ENCODE data around the gene FGD4.

Gene FGD4

DNA sequence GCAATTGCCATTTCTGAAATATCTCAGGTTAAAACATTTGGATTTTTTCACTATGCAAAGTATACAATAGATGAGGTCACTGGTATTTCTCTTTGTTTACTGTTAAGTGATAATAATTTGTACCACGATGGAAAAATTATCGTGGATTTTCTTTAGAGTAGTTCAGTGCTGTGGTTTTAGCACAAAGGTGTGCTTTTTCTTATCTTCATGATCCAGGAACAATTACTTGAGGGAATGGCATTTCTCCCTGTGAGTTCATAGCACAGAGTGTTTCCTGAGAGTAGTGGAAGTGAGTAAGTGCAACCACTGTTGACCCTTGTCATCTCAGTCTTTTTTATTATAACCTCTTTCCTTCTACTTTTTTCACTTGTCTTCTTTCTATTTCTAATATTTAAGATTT, 86.8 kb downstream of the FGD4 start:
- TF ChIP-seq, protein P1, sequence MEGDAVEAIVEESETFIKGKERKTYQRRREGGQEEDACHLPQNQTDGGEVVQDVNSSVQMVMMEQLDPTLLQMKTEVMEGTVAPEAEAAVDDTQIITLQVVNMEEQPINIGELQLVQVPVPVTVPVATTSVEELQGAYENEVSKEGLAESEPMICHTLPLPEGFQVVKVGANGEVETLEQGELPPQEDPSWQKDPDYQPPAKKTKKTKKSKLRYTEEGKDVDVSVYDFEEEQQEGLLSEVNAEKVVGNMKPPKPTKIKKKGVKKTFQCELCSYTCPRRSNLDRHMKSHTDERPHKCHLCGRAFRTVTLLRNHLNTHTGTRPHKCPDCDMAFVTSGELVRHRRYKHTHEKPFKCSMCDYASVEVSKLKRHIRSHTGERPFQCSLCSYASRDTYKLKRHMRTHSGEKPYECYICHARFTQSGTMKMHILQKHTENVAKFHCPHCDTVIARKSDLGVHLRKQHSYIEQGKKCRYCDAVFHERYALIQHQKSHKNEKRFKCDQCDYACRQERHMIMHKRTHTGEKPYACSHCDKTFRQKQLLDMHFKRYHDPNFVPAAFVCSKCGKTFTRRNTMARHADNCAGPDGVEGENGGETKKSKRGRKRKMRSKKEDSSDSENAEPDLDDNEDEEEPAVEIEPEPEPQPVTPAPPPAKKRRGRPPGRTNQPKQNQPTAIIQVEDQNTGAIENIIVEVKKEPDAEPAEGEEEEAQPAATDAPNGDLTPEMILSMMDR (IDR thresholded peaks at IDR 0.05; ENCODE audit: low read depth, low read length), result no peak
- H3K4me3 ChIP-seq (ENCODE audit: low read depth, low read length), result no peak overlapping the region
- no peak for DNase-seq
- H3K27ac ChIP-seq, result no peak overlapping the region
- no peaks in the 10 kb centered on the region for H3K36me3 ChIP-seq
- no peaks in the 10 kb centered on the region for H3K9me3 ChIP-seq (ENCODE audit: severe bottlenecking)
- no peaks in the 10 kb centered on the region for H3K27me3 ChIP-seq (ENCODE audit: insufficient read depth, low read depth, severe bottlenecking)

- Histone ChIP-seq H3K36me3 (no peaks in the 10 kb centered on the region), H3K4me3 (ENCODE audit: low read depth, low read length) (no peak overlapping the region), H3K27me3 (ENCODE audit: insufficient read depth, low read depth, severe bottlenecking) (no peaks in the 10 kb centered on the region), H3K27ac (no peak overlapping the region), H3K9me3 (ENCODE audit: severe bottlenecking) (no peaks in the 10 kb centered on the region)
- DNase-seq, result no peak
- TF ChIP-seq, protein P1 (IDR thresholded peaks at IDR 0.05; ENCODE audit: low read depth, low read length), result no peak
Measured at GRCh38 chr12:32488132-32488531, 88.8 kb downstream of the FGD4 start.

GRCh38 chr12:32489070-32489469, 89.7 kb downstream of the FGD4 start:
- no peaks in the 10 kb centered on the region for H3K9me3 ChIP-seq (ENCODE audit: severe bottlenecking)
- DNase-seq, result no peak
- TF ChIP-seq, protein P1 (IDR thresholded peaks at IDR 0.05; ENCODE audit: low read depth, low read length), result no peak
- H3K4me3 ChIP-seq (ENCODE audit: low read depth, low read length), result no peak overlapping the region
- no peak overlapping the region for H3K27ac ChIP-seq
- H3K36me3 ChIP-seq, result no peaks in the 10 kb centered on the region
- no peaks in the 10 kb centered on the region for H3K27me3 ChIP-seq (ENCODE audit: insufficient read depth, low read depth, severe bottlenecking)

GRCh38 chr12:32490801-32491200, 91.4 kb downstream of the FGD4 start:
- TF ChIP-seq, protein P1 (IDR thresholded peaks at IDR 0.05; ENCODE audit: low read depth, low read length), result no peak
- no peak for DNase-seq
- Histone ChIP-seq H3K9me3 (ENCODE audit: severe bottlenecking) (no peaks in the 10 kb centered on the region), H3K27me3 (ENCODE audit: insufficient read depth, low read depth, severe bottlenecking) (no peaks in the 10 kb centered on the region), H3K4me3 (ENCODE audit: low read depth, low read length) (no peak overlapping the region), H3K27ac (no peak overlapping the region), H3K36me3 (no peaks in the 10 kb centered on the region)

DNA sequence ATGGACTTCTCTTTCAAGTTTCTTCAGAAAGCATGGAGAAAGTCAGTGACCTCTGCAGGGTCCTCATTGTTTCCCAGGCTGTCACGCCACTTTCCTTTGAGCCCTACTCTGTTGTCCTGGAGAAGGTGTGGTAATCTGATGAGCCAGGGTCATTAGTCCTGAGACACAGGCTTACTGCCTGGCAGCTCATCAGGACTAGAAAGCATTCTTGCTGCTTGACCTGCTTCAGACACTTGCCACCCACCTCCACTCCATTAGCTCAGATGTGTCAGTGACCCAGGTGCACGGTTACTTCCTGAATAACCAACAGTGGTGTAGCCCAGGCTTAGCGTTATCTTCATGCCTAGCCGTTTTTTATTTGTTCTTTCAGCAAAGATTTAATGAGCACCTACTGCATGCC, 93.9 kb downstream of the FGD4 start:
- no peaks in the 10 kb centered on the region for H3K9me3 ChIP-seq (ENCODE audit: severe bottlenecking)
- no peak overlapping the region for H3K27ac ChIP-seq
- H3K36me3 ChIP-seq, result no peaks in the 10 kb centered on the region
- no peaks in the 10 kb centered on the region for H3K27me3 ChIP-seq (ENCODE audit: insufficient read depth, low read depth, severe bottlenecking)
- TF ChIP-seq, protein P1 (IDR thresholded peaks at IDR 0.05; ENCODE audit: low read depth, low read length), result no peak
- H3K4me3 ChIP-seq (ENCODE audit: low read depth, low read length), result no peak overlapping the region
- DNase-seq, result no peak

DNA sequence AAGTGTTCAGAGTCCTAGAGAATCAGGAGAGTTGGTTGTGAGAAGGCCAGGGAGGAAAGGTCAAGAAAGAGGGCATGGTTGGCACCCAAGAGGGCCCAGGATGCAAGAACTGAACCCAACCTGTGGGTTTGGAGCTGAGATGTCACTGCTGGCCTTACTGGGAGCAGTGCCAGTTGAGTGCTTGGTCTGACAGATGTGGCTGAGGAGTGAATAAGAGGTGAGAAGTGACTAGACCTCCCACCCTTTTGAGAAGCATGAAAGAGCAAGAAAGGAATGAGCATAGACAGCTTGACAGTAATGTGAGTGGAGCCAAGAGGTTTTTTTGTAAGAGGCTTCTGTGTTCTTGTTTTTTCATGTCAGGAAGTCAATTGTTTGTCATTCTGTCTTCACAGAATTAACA, 95.3 kb downstream of the FGD4 start:
- H3K27ac ChIP-seq, result no peak overlapping the region
- no peak overlapping the region for H3K4me3 ChIP-seq (ENCODE audit: low read depth, low read length)
- H3K36me3 ChIP-seq, result no peaks in the 10 kb centered on the region
- no peak for DNase-seq
- TF ChIP-seq, protein P1 (IDR thresholded peaks at IDR 0.05; ENCODE audit: low read depth, low read length), result no peak
- H3K9me3 ChIP-seq (ENCODE audit: severe bottlenecking), result no peaks in the 10 kb centered on the region
- H3K27me3 ChIP-seq (ENCODE audit: insufficient read depth, low read depth, severe bottlenecking), result no peaks in the 10 kb centered on the region
